Karpas-422 (cell line): ENCODE measurements around the gene STX8. TPM values are rescaled to one million over a fixed set of nuclear protein-coding genes. Genes with fewer than 3 reads are reported as not detected.

Experiments used
- DNase-seq: peaks from one replicate; pipeline ENCODE4 v3.0.0-alpha.2; 2015
- H2AFZ ChIP-seq: fragments of 200-600 bp; sonication (generic); 2 replicates; pipeline ENCODE4 v1.6.1; 2014; ENCODE audit warnings: antibody characterized with exemption, low read length, mixed read lengths
- H3K27ac ChIP-seq: fragments of 200-600 bp; sonication (generic); 2 replicates; pipeline ENCODE4 v1.5.1; 2014; ENCODE audit warnings: mild to moderate bottlenecking, low read length, moderate library complexity
- H3K27me3 ChIP-seq: fragments of 200-600 bp; sonication (generic); 2 replicates; pipeline ENCODE4 v1.6.1; 2014; ENCODE audit warnings: low read length, mixed read lengths
- H3K36me3 ChIP-seq: fragments of 200-600 bp; sonication (generic); 2 replicates; pipeline ENCODE4 v1.6.1; 2014; ENCODE audit warnings: low read length, mixed read lengths; ENCODE audit not compliant: insufficient read depth
- H3K4me1 ChIP-seq: fragments of 200-600 bp; sonication (generic); 2 replicates; pipeline ENCODE4 v1.6.1; 2014; ENCODE audit warnings: mild to moderate bottlenecking, low read length, mixed read lengths
- H3K4me2 ChIP-seq: fragments of 200-600 bp; sonication (generic); 2 replicates; pipeline ENCODE4 v1.6.1; 2014; ENCODE audit warnings: low read length, low read depth, mild to moderate bottlenecking; ENCODE audit not compliant: poor library complexity, severe bottlenecking
- H3K4me3 ChIP-seq: fragments of 200-600 bp; sonication (generic); 2 replicates; pipeline ENCODE4 v1.5.1; 2014; ENCODE audit warnings: mild to moderate bottlenecking, antibody characterized with exemption, low read length, mixed read lengths
- H3K79me2 ChIP-seq: fragments of 200-600 bp; sonication (generic); 2 replicates; pipeline ENCODE4 v1.6.1; 2014; ENCODE audit warnings: mild to moderate bottlenecking, low read length, mixed read lengths
- H3K9ac ChIP-seq: fragments of 200-600 bp; sonication (generic); 2 replicates; pipeline ENCODE4 v1.6.0; 2014; ENCODE audit warnings: low read length
- H3K9me2 ChIP-seq: fragments of 200-600 bp; sonication (generic), shearing (Covaris generic); replicated peaks from 2 replicates; pipeline ENCODE4 v1.6.0; 2014; ENCODE audit warnings: mild to moderate bottlenecking, low read length, moderate library complexity; ENCODE audit not compliant: insufficient read depth
- H3K9me3 ChIP-seq: fragments of 300-700, 200-600 bp; sonication (generic); 2 replicates; pipeline ENCODE4 v1.6.1; 2014; ENCODE audit warnings: low read length, mixed read lengths
- H4K20me1 ChIP-seq: fragments of 200-600 bp; sonication (generic); 2 replicates; pipeline ENCODE4 v1.6.1; 2014; ENCODE audit warnings: mild to moderate bottlenecking, antibody characterized with exemption, low read length, low read depth; ENCODE audit not compliant: insufficient read depth
- total RNA-seq: library from RNA; depleted of rRNA; stranded (reverse); fragments of >200 nt; shearing (Covaris generic); gene quantifications from 2 replicates; pipeline ENCODE4 v1.2.3, GENCODE V29; 2014; ENCODE audit warnings: low replicate concordance

STX8 gene
- total RNA-seq, 1 experiment from 2014 or later = 40.0 TPM

DNA sequence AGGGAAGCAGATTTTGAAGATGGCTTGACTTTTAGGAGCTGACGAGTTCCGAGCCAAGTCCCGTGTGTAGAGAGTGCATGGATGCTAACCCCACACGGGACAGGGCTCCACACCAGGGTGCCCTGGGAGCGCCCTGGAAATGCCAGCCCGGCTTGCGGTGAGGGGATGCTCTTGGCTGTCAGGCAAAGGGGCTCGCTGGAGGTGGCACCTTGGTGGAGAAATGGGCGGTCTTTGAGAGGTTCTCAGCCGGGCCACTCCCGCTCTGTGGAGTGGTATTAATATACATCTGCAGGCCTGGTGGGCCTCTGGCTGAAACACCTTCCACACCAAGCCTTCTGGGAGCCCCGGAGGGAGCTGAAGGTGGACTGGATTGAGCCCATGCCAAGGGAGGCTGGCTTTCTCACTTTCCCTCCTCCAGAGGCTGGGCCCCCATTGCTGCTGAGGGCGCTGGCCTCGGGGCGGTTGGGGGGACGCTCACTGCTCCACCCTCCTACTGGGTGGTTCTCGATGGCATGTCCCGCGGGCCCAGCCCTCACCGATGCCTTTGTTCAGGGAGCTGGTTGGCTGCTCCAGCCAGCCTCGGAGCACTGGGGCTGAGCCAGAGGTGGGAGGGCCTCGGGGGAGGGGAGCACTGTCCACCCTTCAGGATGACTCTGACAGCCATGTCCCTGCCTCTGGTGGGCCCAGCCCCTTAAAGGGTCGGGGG is 344.0 kb downstream of the STX8 start:
- Histone ChIP-seq H3K4me1 (no peaks in the 10 kb centered on the region), H3K36me3 (no peaks in the 10 kb centered on the region), H3K4me3 (no peak overlapping the region), H4K20me1 (peaks cover 5% of the 10 kb centered on the region; the same call in 1 of the 2 replicates), H3K4me2 (no peak overlapping the region), H3K27me3 (no peaks in the 10 kb centered on the region), H3K9me2 (no peaks in the 10 kb centered on the region), H2AFZ (no peak overlapping the region), H3K9ac (no peak overlapping the region), H3K9me3 (no peaks in the 10 kb centered on the region), H3K27ac (no peak overlapping the region), H3K79me2 (no peaks in the 10 kb centered on the region)
- DNase-seq = no peak

GRCh38 chr17:9230861-9231260 is 344.8 kb downstream of the STX8 start:
- no peak overlapping the region for H3K4me3 ChIP-seq
- no peaks in the 10 kb centered on the region for H3K9me3 ChIP-seq
- no peaks in the 10 kb centered on the region for H3K27me3 ChIP-seq
- no peaks in the 10 kb centered on the region for H3K4me1 ChIP-seq
- H3K36me3 ChIP-seq = no peaks in the 10 kb centered on the region
- no peak overlapping the region for H3K9ac ChIP-seq
- H4K20me1 ChIP-seq = 0 out of 2 replicates have a peak, but pooled peaks cover 5% of the 10 kb centered on the region
- H2AFZ ChIP-seq = no peak overlapping the region
- no peak for DNase-seq
- H3K79me2 ChIP-seq = no peaks in the 10 kb centered on the region
- H3K9me2 ChIP-seq = no peaks in the 10 kb centered on the region
- H3K4me2 ChIP-seq = no peak overlapping the region
- no peak overlapping the region for H3K27ac ChIP-seq

DNA sequence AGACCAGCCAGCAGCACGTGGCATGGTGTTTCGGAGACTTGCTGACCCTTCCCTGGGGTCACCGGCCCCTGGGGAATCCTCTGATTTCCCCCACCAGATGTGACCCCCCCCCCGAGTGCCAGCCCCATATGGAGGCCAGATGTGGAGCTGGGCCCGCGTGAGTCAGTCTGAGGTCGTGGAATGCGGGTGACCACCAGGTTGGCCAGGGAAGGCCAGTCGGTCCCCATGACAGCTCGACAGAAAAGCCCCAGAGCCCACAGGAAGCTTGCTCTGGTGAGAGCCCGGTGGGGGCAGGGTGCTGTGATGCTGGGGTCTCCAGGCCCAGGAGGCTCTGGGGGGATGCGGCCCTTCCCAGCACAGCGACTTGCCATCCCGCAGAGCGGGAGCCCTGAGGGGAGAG is 345.3 kb downstream of the STX8 start:
- Histone ChIP-seq H3K9ac (no peak overlapping the region), H3K4me3 (no peak overlapping the region), H3K27me3 (no peaks in the 10 kb centered on the region), H4K20me1 (0 out of 2 replicates have a peak, but pooled peaks cover 5% of the 10 kb centered on the region), H3K4me2 (no peak overlapping the region), H3K9me2 (no peaks in the 10 kb centered on the region), H3K4me1 (no peaks in the 10 kb centered on the region), H2AFZ (no peak overlapping the region), H3K36me3 (no peaks in the 10 kb centered on the region), H3K27ac (no peak overlapping the region), H3K79me2 (no peaks in the 10 kb centered on the region), H3K9me3 (no peaks in the 10 kb centered on the region)
- no peak for DNase-seq

DNA sequence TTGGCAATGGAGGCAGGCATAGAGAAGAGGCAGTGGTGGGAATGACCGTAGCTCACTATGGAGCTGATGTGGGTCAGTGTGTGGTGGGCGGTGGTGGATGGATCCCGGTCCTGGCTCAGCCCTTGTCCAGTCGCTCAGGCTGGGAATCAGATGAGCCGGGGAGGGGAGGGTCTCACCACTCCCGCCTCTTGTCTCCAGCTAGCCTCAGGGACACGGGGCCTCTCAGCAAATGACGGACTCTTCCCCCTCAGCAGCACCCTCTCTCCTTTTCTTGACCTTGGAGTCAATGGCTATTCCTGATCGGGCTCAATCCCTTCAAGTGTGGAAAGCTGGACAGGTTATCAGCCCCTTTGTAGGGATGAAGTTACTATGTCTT is 345.8 kb downstream of the STX8 start:
- Histone ChIP-seq H3K9me3 (no peaks in the 10 kb centered on the region), H3K79me2 (no peaks in the 10 kb centered on the region), H2AFZ (no peak overlapping the region), H3K9me2 (no peaks in the 10 kb centered on the region), H3K4me2 (no peak overlapping the region), H3K9ac (no peak overlapping the region), H3K27me3 (no peaks in the 10 kb centered on the region), H3K4me3 (no peak overlapping the region), H3K36me3 (no peaks in the 10 kb centered on the region), H3K4me1 (no peaks in the 10 kb centered on the region), H3K27ac (no peak overlapping the region), H4K20me1 (0 out of 2 replicates have a peak, but pooled peaks cover 5% of the 10 kb centered on the region)
- DNase-seq = no peak

DNA sequence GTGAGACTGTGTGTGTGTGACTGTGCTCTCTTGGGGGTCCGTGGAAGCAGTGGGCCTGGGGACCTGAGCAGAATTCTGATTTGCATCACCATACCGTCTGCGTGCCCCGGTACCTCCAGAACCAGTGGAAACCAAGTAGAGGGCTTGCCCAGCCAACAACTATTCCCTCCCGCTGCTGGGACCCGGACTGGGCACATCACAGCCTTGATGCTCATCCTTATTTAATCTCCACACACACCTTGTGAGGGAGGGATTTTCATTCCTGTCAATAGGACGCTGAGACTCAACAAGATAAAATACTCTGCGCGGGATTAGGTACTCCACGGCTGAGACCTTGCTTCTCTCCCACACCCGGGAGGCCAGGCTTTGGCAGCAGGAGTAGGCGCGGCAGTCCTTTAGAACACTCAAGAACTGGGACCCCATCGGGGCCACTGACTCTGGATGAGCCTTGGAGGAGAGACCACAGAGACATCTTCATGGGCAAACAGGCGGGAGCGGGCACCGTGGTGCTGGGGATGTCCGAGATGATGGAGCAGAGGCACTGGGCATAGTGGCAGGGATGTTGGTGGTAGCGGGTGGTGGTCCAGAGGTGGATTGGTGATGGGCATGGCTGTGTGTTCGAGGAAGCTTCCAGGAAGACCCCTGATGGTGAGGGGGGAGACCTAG is 346.3 kb downstream of the STX8 start:
- H2AFZ ChIP-seq = no peak overlapping the region
- H3K36me3 ChIP-seq = no peaks in the 10 kb centered on the region
- H3K9me2 ChIP-seq = no peaks in the 10 kb centered on the region
- no peaks in the 10 kb centered on the region for H3K4me1 ChIP-seq
- H3K4me2 ChIP-seq = no peak overlapping the region
- no peaks in the 10 kb centered on the region for H3K79me2 ChIP-seq
- H3K4me3 ChIP-seq = no peak overlapping the region
- no peak overlapping the region for H3K27ac ChIP-seq
- H3K27me3 ChIP-seq = no peaks in the 10 kb centered on the region
- no peak overlapping the region for H3K9ac ChIP-seq
- no peaks in the 10 kb centered on the region for H3K9me3 ChIP-seq
- no peak for DNase-seq
- H4K20me1 ChIP-seq = 0 out of 2 replicates have a peak, but pooled peaks cover 5% of the 10 kb centered on the region

GRCh38 chr17:9228408-9229159 is 347.0 kb downstream of the STX8 start:
- Histone ChIP-seq H3K27me3 (no peaks in the 10 kb centered on the region), H3K4me3 (no peak overlapping the region), H3K27ac (no peak overlapping the region), H3K9me3 (no peaks in the 10 kb centered on the region), H3K4me2 (no peak overlapping the region), H3K36me3 (no peaks in the 10 kb centered on the region), H3K79me2 (no peaks in the 10 kb centered on the region), H3K9me2 (no peaks in the 10 kb centered on the region), H3K4me1 (no peaks in the 10 kb centered on the region), H4K20me1 (no peaks in the 10 kb centered on the region), H2AFZ (no peak overlapping the region), H3K9ac (no peak overlapping the region)
- no peak for DNase-seq

- H2AFZ ChIP-seq = no peak overlapping the region
- H3K9me3 ChIP-seq = no peaks in the 10 kb centered on the region
- no peaks in the 10 kb centered on the region for H3K4me1 ChIP-seq
- H3K9ac ChIP-seq = no peak overlapping the region
- H3K9me2 ChIP-seq = no peaks in the 10 kb centered on the region
- H3K27ac ChIP-seq = no peak overlapping the region
- no peak overlapping the region for H3K4me3 ChIP-seq
- DNase-seq = no peak
- no peaks in the 10 kb centered on the region for H3K79me2 ChIP-seq
- H3K4me2 ChIP-seq = no peak overlapping the region
- H3K36me3 ChIP-seq = no peaks in the 10 kb centered on the region
- H3K27me3 ChIP-seq = no peaks in the 10 kb centered on the region
- H4K20me1 ChIP-seq = no peaks in the 10 kb centered on the region
These were observed 347.7 kb downstream of the STX8 start for GRCh38 chr17:9227819-9228407.

DNA sequence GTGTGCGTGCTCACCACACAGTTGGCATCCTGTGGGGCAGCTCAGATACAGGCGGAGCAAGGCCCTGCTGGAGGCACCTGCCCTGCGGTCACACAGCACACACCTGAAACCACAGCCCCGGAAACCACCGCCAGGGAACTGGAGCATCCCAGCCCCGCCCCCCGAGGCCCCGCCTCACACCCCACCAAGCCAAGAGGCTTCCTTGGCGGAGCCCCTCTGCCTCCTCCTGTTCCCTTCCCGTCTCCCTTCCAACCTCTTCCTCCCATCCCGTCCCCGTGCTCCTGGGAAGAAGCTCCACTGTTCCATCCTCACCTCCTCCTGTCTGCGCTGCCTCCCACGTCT is 348.9 kb downstream of the STX8 start:
- H3K4me2 ChIP-seq = no peak overlapping the region
- no peaks in the 10 kb centered on the region for H3K27me3 ChIP-seq
- H3K79me2 ChIP-seq = no peaks in the 10 kb centered on the region
- H3K9me3 ChIP-seq = no peaks in the 10 kb centered on the region
- H2AFZ ChIP-seq = no peak overlapping the region
- H3K9me2 ChIP-seq = no peaks in the 10 kb centered on the region
- H3K4me3 ChIP-seq = no peak overlapping the region
- no peak for DNase-seq
- no peaks in the 10 kb centered on the region for H3K4me1 ChIP-seq
- H3K9ac ChIP-seq = no peak overlapping the region
- H3K27ac ChIP-seq = no peak overlapping the region
- no peaks in the 10 kb centered on the region for H4K20me1 ChIP-seq
- no peaks in the 10 kb centered on the region for H3K36me3 ChIP-seq
